Measurements from ENCODE around the gene PARP8.
"Not testable (repeated sequence)": the region's sequence is repeated elsewhere in the genome, so short reads cannot be mapped to it uniquely, and the experiment has no call there.

PARP8 gene

GRCh38 chr5:50666261-50667022 is at the start of gene PARP8:
TSS of gene PARP8 (plus strand) at chr5:50666637. CDS start at chr5:50667096, 459 bp downstream.
- DNase-seq = peak; percentile 23

- peak; percentile 28 for DNase-seq
Observed at GRCh38 chr5:50623666-50624065, 42.8 kb upstream of the PARP8 start.

GRCh38 chr5:50634866-50635265 is 31.6 kb upstream of the PARP8 start:
- DNase-seq = not testable (repeated sequence)

- DNase-seq = not testable (repeated sequence)
Observed at GRCh38 chr5:50637576-50637975, 28.9 kb upstream of the PARP8 start.

GRCh38 chr5:50646591-50646990 is 19.8 kb upstream of the PARP8 start:
- DNase-seq = no peak

GRCh38 chr5:50647726-50648125 is 18.7 kb upstream of the PARP8 start:
- no peak for DNase-seq

GRCh38 chr5:50653946-50654345 is 12.5 kb upstream of the PARP8 start:
- DNase-seq = no peak

GRCh38 chr5:50655067-50655809 is 11.2 kb upstream of the PARP8 start:
- no peak for DNase-seq

- DNase-seq = no peak
Observed at GRCh38 chr5:50655810-50656205, 10.6 kb upstream of the PARP8 start.

GRCh38 chr5:50657044-50657443 is 9.4 kb upstream of the PARP8 start:
- DNase-seq = no peak

GRCh38 chr5:50658246-50658645 is 8.2 kb upstream of the PARP8 start:
- no peak for DNase-seq

- DNase-seq = no peak
Observed at GRCh38 chr5:50663636-50664035, 2.8 kb upstream of the PARP8 start.

- DNase-seq = no peak
Observed at GRCh38 chr5:50665091-50665490, 1.3 kb upstream of the PARP8 start.

- DNase-seq = not testable (repeated sequence)
Observed at GRCh38 chr5:50665761-50666202, 655 bp upstream of the PARP8 start.

GRCh38 chr5:50667023-50667652 is 701 bp downstream of the PARP8 start:
- peak; percentile 12 for DNase-seq

GRCh38 chr5:50667653-50668595 is 1.5 kb downstream of the PARP8 start:
- peak; percentile 71 for DNase-seq

- DNase-seq = not testable (repeated sequence)
Observed at GRCh38 chr5:50668636-50669035, 2.2 kb downstream of the PARP8 start.

- DNase-seq = no peak
Observed at GRCh38 chr5:50672663-50673062, 6.2 kb downstream of the PARP8 start.

- DNase-seq = not testable (repeated sequence)
Observed at GRCh38 chr5:50673444-50673843, 7.0 kb downstream of the PARP8 start.

GRCh38 chr5:50675385-50675784 is 8.9 kb downstream of the PARP8 start:
- no peak for DNase-seq

- DNase-seq = not testable (repeated sequence)
Observed at GRCh38 chr5:50679554-50679953, 13.1 kb downstream of the PARP8 start.

- no peak for DNase-seq
Observed at GRCh38 chr5:50684721-50685120, 18.3 kb downstream of the PARP8 start.

All from NCI-H226 (cell line).